Right renal pelvis (tissue), 4 donors: ENCODE measurements around the gene SPIRE1. TPM values are rescaled to one million over a fixed set of nuclear protein-coding genes. Genes with fewer than 3 reads are reported as not detected.
"Not testable (repeated sequence)": the region's sequence is repeated elsewhere in the genome, so short reads cannot be mapped to it uniquely, and the experiment has no call there.

Experiments
- DNase-seq, 4 donors: peaks; one replicate each; pipeline ENCODE4 v3.0.0-alpha.2; 2013; ENCODE audit warnings: low read depth in 4 of 4, low spot score in 3 of 4, missing footprints in 1 of 4
- polyA plus RNA-seq, 4 donors: library from polyadenylated mRNA; unstranded; fragments of 120-200 nt; gene quantifications; one replicate each; pipeline ENCODE4 v1.2.1, GENCODE V29; 2013; ENCODE audit not compliant: insufficient read length in 4 of 4

SPIRE1 gene
- polyA plus RNA-seq, 4 donors = 29.1 to 35.1 (median 33.7) TPM

GRCh38 chr18:12560600-12560999 lies 97.3 kb downstream of the SPIRE1 start:
- DNase-seq = not testable (repeated sequence)

GRCh38 chr18:12559319-12559718 lies 98.6 kb downstream of the SPIRE1 start:
- DNase-seq = no peak

GRCh38 chr18:12556946-12557806 lies 100.7 kb downstream of the SPIRE1 start:
- no peak for DNase-seq

- no peak for DNase-seq
Measured at GRCh38 chr18:12554796-12555388, 103.0 kb downstream of the SPIRE1 start.

- no peak for DNase-seq
Measured at GRCh38 chr18:12552879-12553242, 105.0 kb downstream of the SPIRE1 start.

GRCh38 chr18:12551943-12552878 lies 105.7 kb downstream of the SPIRE1 start:
- not testable (repeated sequence) for DNase-seq

- DNase-seq = not testable (repeated sequence)
Measured at GRCh38 chr18:12551466-12551865, 106.4 kb downstream of the SPIRE1 start.

- no peak for DNase-seq
Measured at GRCh38 chr18:12543697-12544096, 114.2 kb downstream of the SPIRE1 start.

- no peak for DNase-seq
Measured at GRCh38 chr18:12540751-12541150, 117.2 kb downstream of the SPIRE1 start.

- not testable (repeated sequence) for DNase-seq
Measured at GRCh38 chr18:12539158-12539557, 118.7 kb downstream of the SPIRE1 start.

- DNase-seq = no peak
Measured at GRCh38 chr18:12534820-12535219, 123.1 kb downstream of the SPIRE1 start.

- DNase-seq = no peak
Measured at GRCh38 chr18:12532661-12533060, 125.2 kb downstream of the SPIRE1 start.

- no peak for DNase-seq
Measured at GRCh38 chr18:12531749-12532148, 126.2 kb downstream of the SPIRE1 start.

GRCh38 chr18:12520442-12520992 lies 137.4 kb downstream of the SPIRE1 start:
- no peak for DNase-seq

GRCh38 chr18:12518832-12519531 lies 138.9 kb downstream of the SPIRE1 start:
- no peak for DNase-seq

- DNase-seq = no peak
Measured at GRCh38 chr18:12518326-12518725, 139.6 kb downstream of the SPIRE1 start.

GRCh38 chr18:12517142-12517825 lies 140.6 kb downstream of the SPIRE1 start:
- DNase-seq = no peak

GRCh38 chr18:12516049-12516630 lies 141.8 kb downstream of the SPIRE1 start:
- DNase-seq = no peak

- DNase-seq = no peak
Measured at GRCh38 chr18:12515550-12515949, 142.4 kb downstream of the SPIRE1 start.
